HEK293 (cell line): Measurements from ENCODE around the gene METTL26.
A peak's percentile ranks its signal among the peaks of the same experiment; 100 is the strongest.

Source experiments
- CTCF ChIA-PET: fragments of 350-600 bp; formaldehyde crosslinking; extraction: SDS; loops from one replicate; lab custom pipeline; 2021; ENCODE audit warnings: antibody characterized with exemption; lab: Yijun Ruan, JAX
- POLR2A ChIA-PET: fragments of 300-600 bp; formaldehyde crosslinking; extraction: SDS; loops from one replicate; lab custom pipeline; 2020; ENCODE audit warnings: antibody characterized with exemption, inconsistent platforms; lab: Yijun Ruan, JAX
- H3K27ac ChIP-seq: fragments of 200-500 bp; sonication (Bioruptor generic); 2 replicates; pipeline ENCODE4 v1.5.1; 2014; ENCODE audit warnings: low read depth, low read length, control low read depth, inconsistent platforms; ENCODE audit errors: extremely low read depth
- H3K36me3 ChIP-seq, 2 experiments: fragments of 200-500 bp in 1 of 2; sonication (Bioruptor generic) in 1 of 2; 1 replicate in 1 of 2; 2 replicates in 1 of 2; pipeline ENCODE4 v1.5.1; 2014 to 2017; ENCODE audit warnings: inconsistent platforms in 2 of 2, low read length in 2 of 2; ENCODE audit not compliant: control insufficient read depth in 2 of 2, insufficient read depth in 1 of 2
- H3K4me1 ChIP-seq: fragments of 200-500 bp; sonication (Bioruptor generic); 2 replicates; pipeline ENCODE4 v1.5.1; 2014; ENCODE audit warnings: mild to moderate bottlenecking, low read length, inconsistent platforms; ENCODE audit not compliant: control insufficient read depth, insufficient read depth
- H3K4me3 ChIP-seq: 2 replicates; pipeline ENCODE4 v1.5.1; 2011; ENCODE audit warnings: low read depth, mild to moderate bottlenecking, control low read depth, low read length, moderate library complexity
- H3K9me3 ChIP-seq: fragments of 200-500 bp; sonication (Bioruptor generic); 2 replicates; pipeline ENCODE4 v1.5.1; 2014; ENCODE audit warnings: low read depth, low read length, inconsistent platforms; ENCODE audit not compliant: control insufficient read depth, insufficient read depth
- GLIS1 ChIP-seq: fragments of 450-650 bp; formaldehyde crosslinking; IDR thresholded peaks from 2 replicates; pipeline ENCODE4 v1.5.1; 2016; ENCODE audit warnings: missing biosample characterization, missing genetic modification characterization
- MEIS1 ChIP-seq: sonication (generic); formaldehyde crosslinking; IDR thresholded peaks from 2 replicates; pipeline ENCODE4 v1.8.1; 2022; ENCODE audit warnings: missing genetic modification reagents, mild to moderate bottlenecking, borderline replicate concordance
- RBAK ChIP-seq: fragments of 450-650 bp; formaldehyde crosslinking; IDR thresholded peaks from 2 replicates; pipeline ENCODE4 v1.5.1; 2016; ENCODE audit warnings: missing biosample characterization, missing genetic modification characterization
- SCRT1 ChIP-seq: fragments of 450-650 bp; formaldehyde crosslinking; IDR thresholded peaks from 2 replicates; pipeline ENCODE4 v1.5.1; 2016; ENCODE audit warnings: missing biosample characterization, missing genetic modification characterization, borderline replicate concordance
- ZBTB11 ChIP-seq: fragments of 450-650 bp; formaldehyde crosslinking; conservative IDR thresholded peaks from 2 replicates; pipeline ENCODE4 v1.5.1; 2016; ENCODE audit warnings: low read depth, missing biosample characterization, missing genetic modification characterization
- ZFHX2 ChIP-seq: fragments of 450-650 bp; formaldehyde crosslinking; conservative IDR thresholded peaks from 2 replicates; pipeline ENCODE4 v1.5.1; 2016; ENCODE audit warnings: missing biosample characterization, missing genetic modification characterization
- ZNF157 ChIP-seq: fragments of 450-650 bp; formaldehyde crosslinking; IDR thresholded peaks from 2 replicates; pipeline ENCODE4 v1.5.1; 2016; ENCODE audit warnings: missing biosample characterization, missing genetic modification characterization
- ZNF174 ChIP-seq: fragments of 450-650 bp; formaldehyde crosslinking; IDR thresholded peaks from 2 replicates; pipeline ENCODE4 v1.5.0; 2017; ENCODE audit warnings: missing biosample characterization, mild to moderate bottlenecking, missing genetic modification characterization
- ZNF211 ChIP-seq: fragments of 450-650 bp; formaldehyde crosslinking; IDR thresholded peaks from 2 replicates; pipeline ENCODE4 v1.5.1; 2016; ENCODE audit warnings: low read depth, missing biosample characterization, missing genetic modification characterization
- ZNF280C ChIP-seq: fragments of 450-650 bp; formaldehyde crosslinking; IDR thresholded peaks from 2 replicates; pipeline ENCODE4 v1.5.1; 2016; ENCODE audit warnings: missing biosample characterization, missing genetic modification characterization
- ZNF341 ChIP-seq: fragments of 450-650 bp; formaldehyde crosslinking; IDR thresholded peaks from 2 replicates; pipeline ENCODE4; 2016; ENCODE audit warnings: low read depth, missing biosample characterization, missing genetic modification characterization
- ZNF416 ChIP-seq: fragments of 450-650 bp; formaldehyde crosslinking; IDR thresholded peaks from 2 replicates; pipeline ENCODE4 v1.5.1; 2016; ENCODE audit warnings: missing biosample characterization, missing genetic modification characterization
- ZNF423 ChIP-seq: fragments of 450-650 bp; formaldehyde crosslinking; IDR thresholded peaks from 2 replicates; pipeline ENCODE4 v1.5.1; 2016; ENCODE audit warnings: missing biosample characterization, missing genetic modification characterization
- ZNF585B ChIP-seq: fragments of 450-650 bp; formaldehyde crosslinking; IDR thresholded peaks from 2 replicates; pipeline ENCODE4 v1.5.1; 2016; ENCODE audit warnings: missing biosample characterization, missing genetic modification characterization
- ZNF600 ChIP-seq: fragments of 450-650 bp; formaldehyde crosslinking; IDR thresholded peaks from 2 replicates; pipeline ENCODE4 v1.5.1; 2016; ENCODE audit warnings: missing biosample characterization, missing genetic modification characterization
- ZNF624 ChIP-seq: fragments of 450-650 bp; formaldehyde crosslinking; IDR thresholded peaks from 2 replicates; pipeline ENCODE4 v1.5.1; 2017; ENCODE audit warnings: missing biosample characterization, missing genetic modification characterization
- ZNF791 ChIP-seq: fragments of 450-650 bp; formaldehyde crosslinking; IDR thresholded peaks from 2 replicates; pipeline ENCODE4 v1.5.1; 2016; ENCODE audit warnings: missing biosample characterization, missing genetic modification characterization
- ZNF837 ChIP-seq: fragments of 450-650 bp; formaldehyde crosslinking; IDR thresholded peaks from 2 replicates; pipeline ENCODE4 v1.5.1; 2016; ENCODE audit warnings: missing biosample characterization, missing genetic modification characterization
- TF ChIP-seq, protein P1 (sequence below): fragments of 450-650 bp; formaldehyde crosslinking; IDR thresholded peaks from 2 replicates; pipeline ENCODE4 v1.5.1; 2017; ENCODE audit warnings: missing biosample characterization, missing genetic modification characterization
- TF ChIP-seq, protein P2 (sequence below): fragments of 450-650 bp; formaldehyde crosslinking; IDR thresholded peaks from 2 replicates; pipeline ENCODE4 v1.5.1; 2016; ENCODE audit warnings: missing biosample characterization, missing genetic modification characterization
- TF ChIP-seq, protein P3 (sequence below): fragments of 450-650 bp; formaldehyde crosslinking; IDR thresholded peaks from 2 replicates; pipeline ENCODE4 v1.5.1; 2017; ENCODE audit warnings: missing biosample characterization, missing genetic modification characterization
- TF ChIP-seq, protein P4 (sequence below): fragments of 450-650 bp; formaldehyde crosslinking; IDR thresholded peaks from 2 replicates; pipeline ENCODE4 v1.5.1; 2016; ENCODE audit warnings: missing biosample characterization, missing genetic modification characterization

METTL26 gene

DNA sequence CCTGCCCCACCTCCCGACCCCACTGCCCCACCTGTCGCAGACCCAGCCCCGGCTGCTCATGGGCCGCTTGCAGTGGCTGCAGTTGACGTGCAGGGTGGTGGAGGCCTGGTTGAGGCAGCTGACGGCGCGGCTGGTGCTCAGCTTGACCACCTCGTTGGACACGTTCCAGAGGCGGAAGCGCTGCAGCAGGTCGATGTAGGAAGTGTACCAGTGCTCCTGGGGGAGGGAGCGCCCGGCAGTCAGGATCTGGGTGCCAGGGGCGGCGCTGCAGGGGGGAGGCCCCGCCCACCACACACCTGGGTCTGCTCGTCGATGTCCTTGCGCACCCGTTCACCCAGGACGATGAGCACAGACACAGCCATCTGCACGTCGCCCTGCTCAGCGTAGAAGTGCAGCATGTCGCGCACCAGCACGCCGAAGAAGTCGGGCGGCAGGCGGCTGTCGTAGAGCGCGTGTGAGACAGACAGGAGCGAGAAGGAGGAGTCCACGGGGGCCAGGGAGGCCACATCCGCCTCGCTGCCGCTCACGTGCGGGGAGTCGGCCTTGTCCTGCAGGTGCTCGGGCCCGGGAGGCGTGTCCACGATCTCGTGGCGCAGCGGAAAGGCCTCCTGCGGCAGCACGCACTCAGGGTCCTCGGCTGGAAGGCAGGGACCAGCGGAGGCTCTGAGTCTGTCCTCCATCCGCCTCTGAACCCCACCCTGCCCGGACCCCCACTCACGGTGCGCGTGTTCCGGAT is 49.0 kb upstream of the METTL26 start (continued):
- TF ChIP-seq ZNF600 (tag by site-specific recombination): peak; percentile 29; the same call in 1 of the 2 replicates
- TF ChIP-seq ZFHX2 (tag by site-specific recombination): no peak
- TF ChIP-seq, protein P1, sequence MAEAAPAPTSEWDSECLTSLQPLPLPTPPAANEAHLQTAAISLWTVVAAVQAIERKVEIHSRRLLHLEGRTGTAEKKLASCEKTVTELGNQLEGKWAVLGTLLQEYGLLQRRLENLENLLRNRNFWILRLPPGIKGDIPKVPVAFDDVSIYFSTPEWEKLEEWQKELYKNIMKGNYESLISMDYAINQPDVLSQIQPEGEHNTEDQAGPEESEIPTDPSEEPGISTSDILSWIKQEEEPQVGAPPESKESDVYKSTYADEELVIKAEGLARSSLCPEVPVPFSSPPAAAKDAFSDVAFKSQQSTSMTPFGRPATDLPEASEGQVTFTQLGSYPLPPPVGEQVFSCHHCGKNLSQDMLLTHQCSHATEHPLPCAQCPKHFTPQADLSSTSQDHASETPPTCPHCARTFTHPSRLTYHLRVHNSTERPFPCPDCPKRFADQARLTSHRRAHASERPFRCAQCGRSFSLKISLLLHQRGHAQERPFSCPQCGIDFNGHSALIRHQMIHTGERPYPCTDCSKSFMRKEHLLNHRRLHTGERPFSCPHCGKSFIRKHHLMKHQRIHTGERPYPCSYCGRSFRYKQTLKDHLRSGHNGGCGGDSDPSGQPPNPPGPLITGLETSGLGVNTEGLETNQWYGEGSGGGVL (tag by site-specific recombination): 0 out of 2 replicates have a peak, but pooled peaks have one; percentile 9
- TF ChIP-seq ZNF157 (tag by site-specific recombination): no peak
- TF ChIP-seq ZNF174 (tag by site-specific recombination): no peak
- peak; percentile 37; the same call in 1 of the 2 replicates for TF ChIP-seq SCRT1 (tag by site-specific recombination)
- no peak for TF ChIP-seq ZNF416 (tag by site-specific recombination)
- 0 out of 2 replicates have a peak, but pooled peaks have one; percentile 41 for TF ChIP-seq ZNF837 (tag by site-specific recombination)

- Histone ChIP-seq H3K36me3 (peaks cover 3 to 70% of the 10 kb centered on the region in 2 experiments; a peak in 1 of 3 replicates), H3K9me3 (no peaks in the 10 kb centered on the region), H3K27ac (peak within 1 kb of the TSS; percentile 97), H3K4me3 (peak within 1 kb of the TSS; percentile 68), H3K4me1 (peaks cover 9% of the 10 kb centered on the region; the same call in 1 of the 2 replicates)
- ChIA-PET CTCF (interaction anchor here (0.8 to 1.8 kb wide), 2 partner anchors 28 to 101 kb away, joined by 3 read pairs; no protein-coding TSS in a partner anchor), POLR2A (interaction anchor here (0.6 to 1.4 kb wide), 9 partner anchors 9 to 449 kb away, joined by 3 to 9 read pairs (median 4); partner anchors contain the start of genes CCDC78, FAM234A, HAGHL and METTL26)
- TF ChIP-seq ZNF624 (tag by site-specific recombination) (no peak), ZNF280C (tag by site-specific recombination) (no peak), ZNF600 (tag by site-specific recombination) (peak; percentile 69), MEIS1 (CRISPR knock-in tag) (no peak), ZNF341 (no peak; the same call in 1 of the 2 replicates), ZNF211 (no peak), GLIS1 (tag by site-specific recombination) (peak; percentile 83), RBAK (tag by site-specific recombination) (no peak), ZNF585B (tag by site-specific recombination) (no peak), ZNF423 (peak; percentile 79), ZNF791 (tag by site-specific recombination) (no peak), ZBTB11 (tag by site-specific recombination) (peak; percentile 87)
- TF ChIP-seq, protein P2, sequence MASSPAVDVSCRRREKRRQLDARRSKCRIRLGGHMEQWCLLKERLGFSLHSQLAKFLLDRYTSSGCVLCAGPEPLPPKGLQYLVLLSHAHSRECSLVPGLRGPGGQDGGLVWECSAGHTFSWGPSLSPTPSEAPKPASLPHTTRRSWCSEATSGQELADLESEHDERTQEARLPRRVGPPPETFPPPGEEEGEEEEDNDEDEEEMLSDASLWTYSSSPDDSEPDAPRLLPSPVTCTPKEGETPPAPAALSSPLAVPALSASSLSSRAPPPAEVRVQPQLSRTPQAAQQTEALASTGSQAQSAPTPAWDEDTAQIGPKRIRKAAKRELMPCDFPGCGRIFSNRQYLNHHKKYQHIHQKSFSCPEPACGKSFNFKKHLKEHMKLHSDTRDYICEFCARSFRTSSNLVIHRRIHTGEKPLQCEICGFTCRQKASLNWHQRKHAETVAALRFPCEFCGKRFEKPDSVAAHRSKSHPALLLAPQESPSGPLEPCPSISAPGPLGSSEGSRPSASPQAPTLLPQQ (tag by site-specific recombination): no peak
- TF ChIP-seq, protein P3, sequence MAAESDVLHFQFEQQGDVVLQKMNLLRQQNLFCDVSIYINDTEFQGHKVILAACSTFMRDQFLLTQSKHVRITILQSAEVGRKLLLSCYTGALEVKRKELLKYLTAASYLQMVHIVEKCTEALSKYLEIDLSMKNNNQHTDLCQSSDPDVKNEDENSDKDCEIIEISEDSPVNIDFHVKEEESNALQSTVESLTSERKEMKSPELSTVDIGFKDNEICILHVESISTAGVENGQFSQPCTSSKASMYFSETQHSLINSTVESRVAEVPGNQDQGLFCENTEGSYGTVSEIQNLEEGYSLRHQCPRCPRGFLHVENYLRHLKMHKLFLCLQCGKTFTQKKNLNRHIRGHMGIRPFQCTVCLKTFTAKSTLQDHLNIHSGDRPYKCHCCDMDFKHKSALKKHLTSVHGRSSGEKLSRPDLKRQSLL (tag by site-specific recombination): peak; percentile 92
- TF ChIP-seq, protein P4, sequence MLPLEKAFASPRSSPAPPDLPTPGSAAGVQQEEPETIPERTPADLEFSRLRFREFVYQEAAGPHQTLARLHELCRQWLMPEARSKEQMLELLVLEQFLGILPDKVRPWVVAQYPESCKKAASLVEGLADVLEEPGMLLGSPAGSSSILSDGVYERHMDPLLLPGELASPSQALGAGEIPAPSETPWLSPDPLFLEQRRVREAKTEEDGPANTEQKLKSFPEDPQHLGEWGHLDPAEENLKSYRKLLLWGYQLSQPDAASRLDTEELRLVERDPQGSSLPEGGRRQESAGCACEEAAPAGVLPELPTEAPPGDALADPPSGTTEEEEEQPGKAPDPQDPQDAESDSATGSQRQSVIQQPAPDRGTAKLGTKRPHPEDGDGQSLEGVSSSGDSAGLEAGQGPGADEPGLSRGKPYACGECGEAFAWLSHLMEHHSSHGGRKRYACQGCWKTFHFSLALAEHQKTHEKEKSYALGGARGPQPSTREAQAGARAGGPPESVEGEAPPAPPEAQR (tag by site-specific recombination): no peak
These were observed 48.1 kb upstream of the METTL26 start, which contains the start of gene JMJD8 for GRCh38 chr16:684071-684794. TSS of gene JMJD8 (minus strand) at chr16:684334. CDS start at chr16:684319, 15 bp downstream.
